Erythroblast (primary cell): ENCODE data around the gene NUTM2F.

Experiments
- GATA1 ChIP-seq: IDR thresholded peaks from 2 replicates; pipeline ENCODE4 v1.6.1; 2011; ENCODE audit warnings: low read depth, mild to moderate bottlenecking, control low read depth, low read length, moderate library complexity
- POLR2A ChIP-seq: IDR thresholded peaks from 2 replicates; pipeline ENCODE4 v1.6.1; 2011; ENCODE audit warnings: mild to moderate bottlenecking, low read length

DNA sequence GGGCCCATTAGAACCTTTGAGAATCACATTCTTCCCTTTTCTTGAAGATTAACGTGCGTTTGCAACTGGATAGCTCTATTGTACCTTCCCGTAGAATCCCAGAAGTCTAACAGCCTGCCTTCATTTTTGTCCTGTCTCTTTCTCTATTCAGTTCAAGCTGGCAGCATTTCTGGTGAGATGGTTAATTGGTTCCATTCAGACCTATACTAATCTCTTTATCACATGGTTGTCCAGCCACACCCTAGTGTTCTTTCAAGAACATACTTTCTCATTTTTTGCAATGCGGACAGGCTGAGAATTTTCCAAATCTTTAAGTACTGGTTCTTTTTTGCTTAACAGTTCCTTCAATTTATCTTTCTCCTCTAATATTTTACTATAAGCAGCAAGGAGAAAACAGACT, 26.0 kb downstream of the NUTM2F start:
- TF ChIP-seq POLR2A, result no peak
- no peak for TF ChIP-seq GATA1
